DND-41 (cell line): Measurements from ENCODE around the gene CNTFR.

Experiments
- CTCF ChIP-seq: IDR thresholded peaks from 2 replicates; pipeline ENCODE4 v1.5.1; 2012; ENCODE audit warnings: borderline replicate concordance, low read length, moderate library complexity, mild to moderate bottlenecking; ENCODE audit not compliant: poor library complexity, severe bottlenecking; ENCODE audit errors: extremely low read depth
- EZH2 ChIP-seq: IDR thresholded peaks from 3 replicates; pipeline ENCODE4 v1.6.1; 2012; ENCODE audit warnings: borderline replicate concordance, low read depth, mild to moderate bottlenecking, moderate library complexity, low read length, inconsistent platforms; ENCODE audit not compliant: severe bottlenecking

GRCh38 chr9:34568774-34569173, 20.8 kb downstream of the CNTFR start:
- no peak for TF ChIP-seq CTCF
- TF ChIP-seq EZH2, result no peak
